ENCODE measurements around the gene DPEP2NB.

Gene DPEP2NB

GRCh38 chr16:68015681-68016080, at the start of gene DPEP2NB:
DPEP2NB (minus strand) TSS chr16:68015911; CDS start chr16:68015770, 141 bp downstream.
- no peak for DNase-seq

GRCh38 chr16:68064791-68065365, 49.2 kb upstream of the DPEP2NB start:
- DNase-seq = peak; percentile 86

- no peak for DNase-seq
Observed at GRCh38 chr16:68062910-68063393, 47.2 kb upstream of the DPEP2NB start.

- DNase-seq = no peak
Observed at GRCh38 chr16:68061396-68061795, 45.7 kb upstream of the DPEP2NB start.

GRCh38 chr16:68059804-68060203, 44.1 kb upstream of the DPEP2NB start:
- DNase-seq = no peak

GRCh38 chr16:68055395-68055794, 39.7 kb upstream of the DPEP2NB start:
- no peak for DNase-seq

- no peak for DNase-seq
Observed at GRCh38 chr16:68049449-68049848, 33.7 kb upstream of the DPEP2NB start.

- no peak for DNase-seq
Observed at GRCh38 chr16:68047987-68048386, 32.3 kb upstream of the DPEP2NB start.

GRCh38 chr16:68046106-68046505, 30.4 kb upstream of the DPEP2NB start:
- no peak for DNase-seq

GRCh38 chr16:68041783-68042182, 26.1 kb upstream of the DPEP2NB start:
- no peak for DNase-seq

- peak; percentile 70 for DNase-seq
Observed at GRCh38 chr16:68040506-68041288, 25.0 kb upstream of the DPEP2NB start.

GRCh38 chr16:68037841-68038597, 22.3 kb upstream of the DPEP2NB start:
- DNase-seq = no peak

- DNase-seq = no peak
Observed at GRCh38 chr16:68035227-68035626, 19.5 kb upstream of the DPEP2NB start.

- DNase-seq = peak; percentile 14
Observed at GRCh38 chr16:68033101-68033500, 17.4 kb upstream of the DPEP2NB start.

GRCh38 chr16:68031951-68032350, 16.2 kb upstream of the DPEP2NB start:
- peak; percentile 57 for DNase-seq

- DNase-seq = peak; percentile 70
Observed at GRCh38 chr16:68030108-68030507, 14.4 kb upstream of the DPEP2NB start.

GRCh38 chr16:68028996-68029395, 13.3 kb upstream of the DPEP2NB start:
- no peak for DNase-seq

GRCh38 chr16:68022728-68023537, 7.2 kb upstream of the DPEP2NB start, which contains the start of the genes DDX28 and DUS2:
DDX28 (minus strand) TSS chr16:68023232; CDS start chr16:68023202, 30 bp downstream.
DUS2 (plus strand) TSS chr16:68023284; CDS start chr16:68038024, 14,740 bp downstream.
- DNase-seq = peak; percentile 90

- DNase-seq = no peak
Observed at GRCh38 chr16:68022278-68022727, 6.6 kb upstream of the DPEP2NB start.

GRCh38 chr16:68021490-68021889, 5.8 kb upstream of the DPEP2NB start:
- no peak for DNase-seq

GRCh38 chr16:68019167-68019680, 3.5 kb upstream of the DPEP2NB start:
- DNase-seq = no peak

GRCh38 chr16:68013440-68013839, 2.3 kb downstream of the DPEP2NB start:
- DNase-seq = no peak
